Measurements from ENCODE around the gene YWHAB. TPM values are rescaled to one million over a fixed set of nuclear protein-coding genes. Genes with fewer than 3 reads are reported as not detected.

YWHAB gene
- total and polyA plus RNA-seq, 2 donors (not counting 3 experiments of a cell fraction or from before 2014, with no cell fraction given) = 65.9 to 255 TPM

GRCh38 chr20:44843876-44844275, 41.6 kb upstream of the YWHAB start:
- DNase-seq (ENCODE audit: low read depth, low spot score) (no peak), FAIRE-seq (no peak)
- dilution Hi-C loops (cut with MboI; ENCODE audit: extremely low pct_ligation_motif_present, low sequenced_read_pairs) = no loop called here
- ChIA-PET POLR2A (no interaction called here), CTCF (no interaction called here)
- intact Hi-C loops (cut with micrococcal nuclease) = no loop called here
- Histone ChIP-seq H3K9ac (replicated peaks; ENCODE audit: extremely low read depth, insufficient read depth, low read length) (no peak overlapping the region), H3K9me1 (replicated peaks; ENCODE audit: control insufficient read depth, extremely low read depth, insufficient read depth, low read length) (no peaks in the 10 kb centered on the region), H3K4me2 (ENCODE audit: insufficient read depth, low read length) (no peak overlapping the region), H2AFZ (ENCODE audit: low read depth, low read length) (no peak overlapping the region), H3K79me2 (ENCODE audit: control insufficient read depth, insufficient read depth, low read length) (no peaks in the 10 kb centered on the region), H3K27ac (ENCODE audit: insufficient read depth, low read depth, low read length) (no peak overlapping the region), H3K9me3 (replicated peaks; ENCODE audit: control insufficient read depth, insufficient read depth, low read length) (no peaks in the 10 kb centered on the region), H3K27me3 (ENCODE audit: control insufficient read depth in 2 of 2, insufficient read depth in 2 of 2, low read length in 2 of 2) (no peaks in the 10 kb centered on the region), H3K36me3 (ENCODE audit: control insufficient read depth in 2 of 2, extremely low read depth in 1 of 2, insufficient read depth in 2 of 2, low read length in 2 of 2) (no peaks in the 10 kb centered on the region), H3K4me3 (replicated peaks in 1 of 3; ENCODE audit: insufficient read depth in 1 of 3, low read depth in 1 of 3, low read length in 3 of 3) (no peak overlapping the region), H3K4me1 (ENCODE audit: control insufficient read depth, extremely low read depth, insufficient read depth, low read length) (no peaks in the 10 kb centered on the region), H4K20me1 (replicated peaks; ENCODE audit: control insufficient read depth, extremely low read depth, insufficient read depth, low read length) (no peaks in the 10 kb centered on the region)
- no TSS peak for BruUV-seq (replicated peaks)
- TF ChIP-seq MAX (IDR thresholded peaks at IDR 0.05; ENCODE audit: insufficient read depth, insufficient read length) = no peak
- no peak for TF ChIP-seq CTCF (IDR thresholded peaks at IDR 0.05; ENCODE audit: extremely low read depth in 1 of 2, insufficient read depth in 1 of 2, low read depth in 1 of 2, low read length in 2 of 2)
- no peak for TF ChIP-seq MYC (IDR thresholded peaks at IDR 0.05; ENCODE audit: low read depth, low read length)
- no peak for TF ChIP-seq FOS (IDR thresholded peaks at IDR 0.05; ENCODE audit: borderline replicate concordance, insufficient read depth, low read length)
- no peak for TF ChIP-seq POLR2AphosphoS5 (IDR thresholded peaks at IDR 0.05; ENCODE audit: insufficient read depth, low read depth, low read length)
- TF ChIP-seq POLR2A (IDR thresholded peaks at IDR 0.05; ENCODE audit: low read depth, low read length) = no peak
- no peak for TF ChIP-seq JUN (IDR thresholded peaks at IDR 0.05; ENCODE audit: borderline replicate concordance, insufficient read depth, insufficient read length, low read depth)
- no peak for TF ChIP-seq EZH2 (IDR thresholded peaks at IDR 0.05; ENCODE audit: borderline replicate concordance, low read depth, low read length, severe bottlenecking)
- no peak for TF ChIP-seq GATA2 (IDR thresholded peaks at IDR 0.05; ENCODE audit: insufficient read depth, insufficient read length, low read depth, low read length)
